ENCODE results near the gene MINK1. TPM values are rescaled to one million over a fixed set of nuclear protein-coding genes. Genes with fewer than 3 reads are reported as not detected.

MINK1 gene
- total RNA-seq, 1 donor from 2014 or later: 65.3 TPM

- POLR2A ChIA-PET: interaction anchor here (0.7 to 3.4 kb wide), 24 partner anchors 10 to 274 kb away, joined by 3 to 104 read pairs (median 6); partner anchors contain the start of genes ARRB2, C17orf107, CAMTA2 and ENO3
- Mint-ChIP-seq H3K27me3 (no peaks in the 10 kb centered on the region), H3K4me1 (peaks cover 66% of the 10 kb centered on the region), H3K4me3 (peak overlapping the region; percentile 97), H3K27ac (peak overlapping the region; percentile 82), H3K9me3 (no peaks in the 10 kb centered on the region), H3K36me3 (ENCODE audit: low read depth) (peaks cover 66% of the 10 kb centered on the region)
- DNase-seq (no peak), ATAC-seq (ENCODE audit: low read depth) (no peak)
- CTCF ChIA-PET: interaction anchor here (1.2 to 2.3 kb wide), 5 partner anchors 9 to 48 kb away, joined by 3 to 14 read pairs (median 6); partner anchors contain the start of genes CAMTA2, PFN1 and SPAG7
- intact Hi-C loops (cut with micrococcal nuclease): no loop called here
- TF ChIP-seq CTCF (IDR thresholded peaks at IDR 0.05): no peak
These were observed 106.3 kb downstream of the MINK1 start for GRCh38 chr17:4939546-4939795.

GRCh38 chr17:4939796-4940554 lies 106.8 kb downstream of the MINK1 start, which contains the start of the genes RNF167 and SLC25A11:
RNF167 (plus strand) TSS chr17:4940268; CDS start chr17:4940910, 642 bp downstream.
SLC25A11 (minus strand) TSS chr17:4940046; CDS start chr17:4939910, 136 bp downstream.
- ATAC-seq (ENCODE audit: low read depth) (peak; percentile 84), DNase-seq (peak; percentile 93)
- Mint-ChIP-seq H3K4me1 (peaks cover 69% of the 10 kb centered on the region), H3K4me3 (peak within 1 kb of the TSS; percentile 97), H3K36me3 (ENCODE audit: low read depth) (peaks cover 71% of the 10 kb centered on the region), H3K27me3 (no peaks in the 10 kb centered on the region), H3K9me3 (no peaks in the 10 kb centered on the region), H3K27ac (peak within 1 kb of the TSS; percentile 98)
- ChIA-PET POLR2A (interaction anchor here (0.6 to 3.4 kb wide), 26 partner anchors 10 to 796 kb away, joined by 3 to 104 read pairs (median 6); partner anchors contain the start of genes ARRB2, C17orf107, CAMTA2 and ENO3), CTCF (interaction anchor here (0.7 to 2.3 kb wide), 8 partner anchors 9 to 208 kb away, joined by 3 to 14 read pairs (median 4); partner anchors contain the start of genes CAMTA2, PFN1 and SPAG7)
- intact Hi-C loops (cut with micrococcal nuclease): loop anchor here (1.0 to 10.0 kb wide), 8 partner anchors 9 to 798 kb away; partner anchors contain the start of genes ARRB2, CAMTA2, CYB5D2 and INCA1
- TF ChIP-seq CTCF (IDR thresholded peaks at IDR 0.05): no peak

- intact Hi-C loops (cut with micrococcal nuclease): loop anchor here (1.0 to 10.0 kb wide), 8 partner anchors 9 to 798 kb away; partner anchors contain the start of genes ARRB2, CAMTA2, CYB5D2 and INCA1
- ChIA-PET CTCF (interaction anchor here (0.7 to 2.3 kb wide), 7 partner anchors 8 to 209 kb away, joined by 3 to 14 read pairs (median 4); partner anchors contain the start of genes CAMTA2, PFN1 and SPAG7), POLR2A (interaction anchor here (0.9 to 3.4 kb wide), 21 partner anchors 9 to 797 kb away, joined by 3 to 104 read pairs (median 7); partner anchors contain the start of genes C17orf107, CAMTA2, ENO3 and INCA1)
- ATAC-seq (ENCODE audit: low read depth) (no peak), DNase-seq (no peak)
- Mint-ChIP-seq H3K27me3 (no peaks in the 10 kb centered on the region), H3K27ac (peak overlapping the region; percentile 98), H3K36me3 (ENCODE audit: low read depth) (peaks cover 78% of the 10 kb centered on the region), H3K4me1 (peaks cover 77% of the 10 kb centered on the region), H3K4me3 (peak overlapping the region; percentile 97), H3K9me3 (no peaks in the 10 kb centered on the region)
- no peak for TF ChIP-seq CTCF (IDR thresholded peaks at IDR 0.05)
These were observed 107.6 kb downstream of the MINK1 start for GRCh38 chr17:4940555-4941318.

GRCh38 chr17:4941319-4941610 lies 108.1 kb downstream of the MINK1 start:
- TF ChIP-seq CTCF (IDR thresholded peaks at IDR 0.05): no peak
- no peaks in the 10 kb centered on the region for H3K27me3 Mint-ChIP-seq
- ATAC-seq (ENCODE audit: low read depth) (no peak), DNase-seq (no peak)
- H3K36me3 Mint-ChIP-seq (ENCODE audit: low read depth): peaks cover 79% of the 10 kb centered on the region
- H3K4me1 Mint-ChIP-seq: peaks cover 81% of the 10 kb centered on the region
- H3K9me3 Mint-ChIP-seq: no peaks in the 10 kb centered on the region
- peak overlapping the region; percentile 98 for H3K27ac Mint-ChIP-seq
- H3K4me3 Mint-ChIP-seq: peak overlapping the region; percentile 97
- intact Hi-C loops (cut with micrococcal nuclease): loop anchor here (2.0 to 10.0 kb wide), 5 partner anchors 46 to 799 kb away; partner anchors contain the start of genes ARRB2, CAMTA2, CYB5D2 and UBE2G1
- ChIA-PET POLR2A (interaction anchor here (3.0 to 3.4 kb wide), 3 partner anchors 27 to 46 kb away, joined by 19 to 83 read pairs (median 26); partner anchors contain the start of genes C17orf107, CAMTA2 and SPAG7), CTCF (no interaction called here)
